ENCODE measurements around the gene TNFAIP8.
"Not testable (repeated sequence)": the region's sequence is repeated elsewhere in the genome, so short reads cannot be mapped to it uniquely, and the experiment has no call there.

TNFAIP8 gene

DNA sequence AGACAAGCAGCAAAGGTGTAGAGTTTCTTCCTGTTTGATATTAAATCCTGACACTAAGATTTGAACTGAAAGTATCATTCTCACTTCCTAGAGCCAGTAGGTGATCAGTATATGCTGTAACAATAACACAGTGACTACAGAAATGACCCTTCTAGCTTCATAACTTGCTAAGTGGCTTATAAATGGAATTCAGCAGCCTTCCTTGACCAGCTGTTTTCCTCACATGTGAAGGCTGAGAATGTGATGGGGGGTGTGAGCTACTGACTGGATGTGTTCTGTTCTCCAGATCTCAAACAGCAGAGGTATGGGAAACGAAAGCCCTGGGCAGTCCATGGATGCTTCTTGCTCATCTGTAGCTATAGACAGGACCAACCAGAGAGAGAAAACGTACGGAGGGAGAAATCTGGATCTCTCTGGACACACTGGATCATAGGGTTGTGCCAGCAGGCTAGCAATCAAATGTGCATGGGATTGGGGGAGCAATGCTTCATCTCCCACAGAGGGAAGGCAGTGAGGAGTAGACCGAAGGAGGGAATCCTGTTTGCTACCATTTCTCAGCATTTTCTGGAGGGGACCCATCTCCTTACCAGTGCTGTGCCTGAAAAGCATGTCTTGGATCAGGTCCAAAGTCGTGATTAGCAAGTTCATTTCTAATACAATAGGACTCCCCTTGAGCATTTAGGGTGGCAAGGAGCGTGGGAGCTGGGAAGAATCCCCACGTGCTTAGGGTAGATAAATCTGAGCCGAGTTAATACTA is 39.4 kb downstream of the TNFAIP8 start:
- DNase-seq (ENCODE audit: low spot score), result no peak

DNA sequence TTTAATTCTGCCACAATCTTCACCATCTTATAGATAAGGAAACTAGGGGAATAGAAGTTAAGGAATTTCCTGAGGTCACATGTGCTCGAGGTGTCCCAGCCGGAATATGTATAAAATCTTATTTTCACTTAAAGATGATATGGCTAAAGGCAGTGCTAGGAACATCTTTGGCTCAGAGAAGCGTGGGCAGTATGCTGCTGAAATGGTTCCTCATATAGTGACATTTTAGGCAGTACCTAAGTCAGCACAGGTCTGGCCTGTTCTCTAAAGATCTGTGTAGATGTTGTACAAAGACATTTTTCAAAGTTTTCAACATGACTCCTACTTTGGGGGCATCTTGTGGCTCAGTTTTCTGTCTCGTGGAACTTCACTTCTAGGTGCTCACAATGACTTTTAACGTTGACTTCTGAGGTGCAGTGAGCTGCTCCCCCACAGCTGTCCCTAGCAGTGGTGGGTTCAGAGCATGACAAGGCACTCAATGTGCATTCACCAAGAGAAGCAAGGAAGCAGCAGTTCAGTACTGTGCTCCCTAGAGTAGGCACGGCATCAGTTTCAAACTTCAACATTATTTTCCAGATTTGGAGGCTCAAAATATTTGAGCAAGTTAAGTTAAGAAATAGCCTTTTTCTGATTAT is 40.3 kb downstream of the TNFAIP8 start:
- no peak for DNase-seq (ENCODE audit: low spot score)

DNA sequence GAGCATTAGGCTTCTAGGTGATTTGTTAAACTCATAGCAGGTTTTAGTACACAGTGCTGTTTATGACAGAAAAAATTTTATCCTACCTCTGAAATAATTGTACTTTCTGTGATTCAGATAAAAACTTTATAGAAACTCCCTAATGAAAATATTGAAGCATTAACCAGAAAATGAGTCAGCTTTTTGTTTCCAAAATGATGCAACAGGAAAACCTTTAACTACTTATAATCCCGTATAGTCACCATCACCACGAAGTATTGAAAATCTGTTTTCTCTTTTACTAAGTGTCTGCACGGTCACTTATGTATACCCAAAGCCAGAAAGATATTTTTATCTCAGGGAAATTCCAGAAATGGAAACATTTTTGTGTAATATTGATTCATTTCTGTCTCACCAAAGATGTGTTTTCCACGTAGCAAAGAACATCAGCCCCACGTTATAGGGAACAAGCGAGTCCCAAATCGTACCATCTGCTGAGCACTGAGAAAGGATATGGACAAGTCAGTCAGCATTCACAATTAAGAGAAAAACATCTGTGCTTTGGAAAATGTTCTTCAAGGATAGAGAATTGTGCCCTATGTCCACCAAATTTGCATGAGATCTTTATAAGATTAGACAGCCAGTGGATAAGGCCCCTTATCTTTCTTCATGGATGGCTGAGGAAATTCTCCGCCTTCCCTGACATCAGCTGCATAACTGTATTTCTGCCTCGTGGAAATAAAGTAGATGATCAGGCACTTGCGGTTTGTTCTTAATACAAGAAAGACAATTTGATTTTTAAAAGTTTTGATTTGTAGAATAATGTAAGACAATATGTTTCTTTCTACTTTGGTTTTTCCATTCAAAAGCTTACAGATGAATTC is 41.9 kb downstream of the TNFAIP8 start:
- DNase-seq (ENCODE audit: low spot score), result no peak

DNA sequence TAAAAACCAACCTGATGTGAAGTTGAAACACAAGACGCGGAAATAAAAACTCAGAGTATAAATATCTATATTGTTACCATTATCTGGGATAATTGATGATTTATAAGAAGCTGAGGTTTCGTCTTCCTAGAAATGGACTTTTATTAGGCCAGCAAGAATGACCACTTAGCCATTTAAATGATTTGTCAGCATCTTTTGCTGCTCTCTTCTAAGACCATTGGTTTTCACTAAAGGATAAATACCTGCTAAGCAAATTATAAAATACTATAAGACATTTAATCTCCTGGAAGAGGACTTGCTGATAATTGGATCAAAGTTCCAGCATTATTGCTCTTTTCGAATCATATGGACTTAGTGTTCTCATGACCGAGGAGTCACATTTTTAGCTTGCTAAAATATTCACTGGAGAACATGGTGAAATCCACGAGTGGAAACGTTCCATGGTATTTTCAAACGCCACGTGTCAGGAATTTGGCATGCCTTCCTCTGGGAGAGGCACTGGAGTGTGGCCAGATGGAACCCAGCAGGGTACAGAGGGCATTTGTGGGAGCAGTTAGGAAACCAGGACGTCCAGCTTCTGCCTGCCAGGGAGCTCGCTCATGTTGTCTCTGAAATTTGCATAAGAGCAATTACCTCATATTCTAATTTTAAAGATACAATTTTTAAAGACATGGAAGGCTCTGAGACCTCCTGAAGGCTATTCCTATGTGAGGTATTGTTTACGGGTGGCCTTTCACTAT is 43.1 kb downstream of the TNFAIP8 start:
- DNase-seq (ENCODE audit: low spot score), result no peak

DNA sequence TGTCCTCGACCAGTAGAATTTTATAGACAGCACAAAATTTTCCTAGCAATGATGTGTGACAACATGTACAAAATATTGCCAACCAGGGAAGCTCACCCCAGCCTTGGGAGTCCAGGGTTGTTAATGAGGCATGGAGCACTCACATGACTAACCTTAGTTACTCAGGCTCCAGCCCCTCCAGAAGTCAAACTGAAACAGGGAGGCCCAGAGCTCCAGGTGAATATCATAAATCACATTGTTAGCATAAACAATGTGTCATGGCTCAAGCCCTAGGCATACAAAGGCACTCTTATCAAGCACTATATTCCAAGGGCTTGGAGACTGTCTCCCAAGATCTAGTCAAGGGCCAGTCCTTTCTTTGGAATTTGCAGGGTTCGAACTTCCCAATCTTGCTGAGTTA is 44.4 kb downstream of the TNFAIP8 start:
- no peak for DNase-seq (ENCODE audit: low spot score)

DNA sequence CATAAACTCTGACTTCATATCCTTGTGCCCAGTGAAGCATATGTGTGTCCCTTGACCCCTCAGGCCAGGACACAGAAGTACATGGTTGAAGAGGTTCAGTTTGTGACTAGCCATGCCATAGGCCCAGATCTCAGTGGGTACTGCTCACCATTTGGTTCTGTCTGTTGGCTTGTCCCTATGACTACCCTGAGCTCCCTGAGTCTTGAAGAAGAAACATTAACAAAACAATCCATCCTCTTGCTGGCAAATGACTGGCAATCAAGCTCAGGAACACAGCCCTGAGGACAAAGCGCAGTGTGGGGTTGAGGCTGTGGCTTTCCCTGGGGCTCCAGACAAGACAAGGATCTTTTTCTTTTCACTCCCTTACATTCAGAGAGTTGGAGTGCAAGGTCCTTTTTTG is 46.3 kb downstream of the TNFAIP8 start:
- DNase-seq (ENCODE audit: low spot score), result no peak

DNA sequence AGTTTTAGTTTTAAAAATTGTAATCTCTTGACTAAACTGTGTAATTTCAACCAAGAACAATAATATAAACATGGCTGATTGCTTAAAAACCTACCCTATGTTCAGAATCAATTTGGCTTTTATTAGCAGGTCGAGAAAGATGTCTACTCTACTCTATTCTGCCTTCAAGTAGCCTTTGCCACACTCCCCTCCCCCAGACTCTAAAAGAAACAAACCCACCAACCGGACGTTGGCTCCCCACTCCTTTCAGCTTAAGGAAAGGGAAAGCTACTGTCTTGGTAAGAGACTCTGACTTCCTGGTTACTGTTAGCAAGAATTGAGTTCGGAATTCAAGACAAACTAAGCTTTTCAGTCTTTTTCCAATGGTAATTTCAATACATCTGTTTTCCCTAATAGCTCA is 46.7 kb downstream of the TNFAIP8 start:
- DNase-seq (ENCODE audit: low spot score), result no peak

DNA sequence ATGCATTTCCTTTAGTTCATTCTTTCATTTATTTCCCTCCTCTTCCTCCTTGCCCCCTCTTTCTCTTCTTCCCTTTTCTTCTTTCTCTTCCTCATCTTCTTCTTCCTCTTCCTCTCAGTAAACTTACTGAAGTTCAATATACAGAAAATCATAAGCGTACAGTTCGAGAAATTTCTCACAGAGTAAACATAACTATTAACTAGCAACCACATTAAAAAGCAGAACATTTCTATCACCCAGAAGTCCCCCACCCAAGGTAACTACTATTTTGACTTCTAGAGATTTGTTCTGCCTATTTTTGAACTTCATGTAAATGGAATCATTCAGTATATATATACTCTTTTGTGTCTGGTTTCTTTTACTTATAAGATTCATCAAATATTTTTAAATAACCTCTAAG is 48.2 kb downstream of the TNFAIP8 start:
- DNase-seq (ENCODE audit: low spot score), result no peak

DNA sequence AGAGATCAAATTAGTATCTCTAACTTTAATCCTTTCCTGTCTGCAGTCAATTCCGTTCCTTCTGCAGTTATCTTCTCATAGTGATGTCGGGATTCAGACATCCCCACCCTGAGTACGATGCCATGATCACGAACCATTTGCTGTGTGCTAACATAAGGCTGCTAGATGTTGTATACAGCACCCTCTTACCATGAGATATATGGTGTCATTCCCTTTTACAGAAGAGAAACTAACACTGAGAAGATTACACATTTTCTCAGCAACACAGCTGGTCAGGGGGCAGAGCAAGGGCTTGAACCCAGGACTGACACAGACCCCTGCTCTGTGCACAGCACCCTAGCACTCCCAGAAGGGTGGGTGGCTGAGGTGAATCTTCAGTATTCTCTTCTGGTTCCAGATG is 49.6 kb downstream of the TNFAIP8 start:
- no peak for DNase-seq (ENCODE audit: low spot score)

DNA sequence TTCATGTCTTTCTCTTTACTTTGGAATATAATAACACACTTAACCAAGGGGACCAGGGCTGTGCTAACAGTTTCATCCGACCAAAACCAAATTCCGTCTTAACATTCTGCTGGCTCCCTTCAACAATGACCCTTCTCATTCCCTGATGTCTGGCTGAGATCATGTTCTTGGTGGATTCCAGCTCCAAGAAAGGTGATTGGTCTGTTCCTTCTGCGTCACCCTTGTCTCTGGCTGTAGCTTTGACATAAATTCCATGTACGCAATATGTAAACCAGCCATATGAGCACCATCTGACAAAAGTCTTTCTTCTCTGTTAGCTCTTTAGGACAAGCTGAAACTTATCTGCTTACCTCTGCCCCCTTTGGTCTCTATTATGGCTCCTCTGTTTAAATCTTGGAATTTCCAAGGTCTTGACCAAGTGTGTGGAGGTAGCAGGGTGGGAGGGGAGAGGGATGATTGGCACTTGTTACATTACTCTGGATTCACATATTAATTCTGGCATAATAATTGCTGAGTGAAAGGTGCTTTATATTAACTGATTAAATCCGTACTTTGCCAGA is 50.8 kb downstream of the TNFAIP8 start:
- no peak for DNase-seq (ENCODE audit: low spot score)

DNA sequence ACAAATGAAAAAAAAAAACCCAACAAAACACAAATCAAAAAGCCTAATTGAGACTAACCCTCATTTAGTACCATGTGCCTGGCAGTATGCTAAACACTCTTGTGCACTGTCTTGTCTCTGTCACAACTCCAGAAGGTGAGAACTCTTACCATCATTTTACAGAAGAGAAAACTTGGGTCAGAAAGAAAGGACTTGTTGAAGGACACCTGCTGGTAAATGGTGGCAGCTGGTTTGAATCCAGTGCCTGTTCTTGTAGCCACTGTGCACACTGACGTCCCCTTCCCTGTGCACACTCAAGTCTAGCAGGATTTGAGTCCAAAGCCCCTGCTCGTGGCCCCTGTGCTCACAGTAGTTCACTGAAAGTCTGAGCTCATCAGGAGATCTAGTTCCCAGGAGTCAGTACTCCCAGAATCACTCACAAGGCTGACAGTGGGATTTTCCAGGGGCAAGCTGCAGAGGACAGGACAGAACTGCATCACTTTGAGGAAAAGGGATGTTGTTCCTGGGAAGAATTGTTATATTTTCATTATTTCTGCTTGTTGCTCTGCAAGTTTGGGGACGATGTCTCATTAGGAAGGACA is 53.5 kb downstream of the TNFAIP8 start:
- no peak for DNase-seq (ENCODE audit: low spot score)

DNA sequence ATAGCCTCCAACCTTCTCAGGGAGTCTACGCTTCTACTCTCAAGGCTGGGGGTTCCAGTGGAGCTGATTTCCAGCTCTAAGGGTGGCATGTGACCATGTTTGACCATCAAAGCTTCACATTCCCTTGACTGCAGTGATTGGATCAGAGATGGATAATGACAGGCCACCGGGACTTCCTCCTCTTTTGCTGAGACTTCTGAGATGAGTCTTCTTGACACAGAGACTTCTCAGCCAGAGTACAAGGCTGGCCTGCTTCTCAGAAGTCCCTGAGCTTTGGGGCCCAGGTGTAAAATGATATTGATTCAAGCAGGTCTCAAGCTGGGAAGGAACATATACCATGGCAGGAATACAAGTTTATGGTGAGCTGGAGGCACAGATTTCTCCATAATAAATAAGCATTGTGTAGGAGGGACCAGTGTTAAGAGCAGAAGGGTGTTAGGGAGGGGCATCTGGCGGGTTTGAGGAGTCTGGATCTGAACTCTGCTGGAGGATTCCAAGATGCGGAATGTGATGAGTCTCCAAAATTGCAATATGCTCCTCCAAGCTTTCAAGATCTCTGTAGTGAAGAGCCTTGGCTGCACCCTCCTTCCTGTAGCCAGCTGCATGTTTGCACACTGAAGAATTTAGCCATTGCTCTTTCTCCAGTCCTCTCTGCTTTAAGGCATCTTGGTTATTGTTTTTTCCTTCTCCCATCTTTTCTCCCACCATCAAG is 54.8 kb downstream of the TNFAIP8 start:
- DNase-seq (ENCODE audit: low spot score), result no peak

DNA sequence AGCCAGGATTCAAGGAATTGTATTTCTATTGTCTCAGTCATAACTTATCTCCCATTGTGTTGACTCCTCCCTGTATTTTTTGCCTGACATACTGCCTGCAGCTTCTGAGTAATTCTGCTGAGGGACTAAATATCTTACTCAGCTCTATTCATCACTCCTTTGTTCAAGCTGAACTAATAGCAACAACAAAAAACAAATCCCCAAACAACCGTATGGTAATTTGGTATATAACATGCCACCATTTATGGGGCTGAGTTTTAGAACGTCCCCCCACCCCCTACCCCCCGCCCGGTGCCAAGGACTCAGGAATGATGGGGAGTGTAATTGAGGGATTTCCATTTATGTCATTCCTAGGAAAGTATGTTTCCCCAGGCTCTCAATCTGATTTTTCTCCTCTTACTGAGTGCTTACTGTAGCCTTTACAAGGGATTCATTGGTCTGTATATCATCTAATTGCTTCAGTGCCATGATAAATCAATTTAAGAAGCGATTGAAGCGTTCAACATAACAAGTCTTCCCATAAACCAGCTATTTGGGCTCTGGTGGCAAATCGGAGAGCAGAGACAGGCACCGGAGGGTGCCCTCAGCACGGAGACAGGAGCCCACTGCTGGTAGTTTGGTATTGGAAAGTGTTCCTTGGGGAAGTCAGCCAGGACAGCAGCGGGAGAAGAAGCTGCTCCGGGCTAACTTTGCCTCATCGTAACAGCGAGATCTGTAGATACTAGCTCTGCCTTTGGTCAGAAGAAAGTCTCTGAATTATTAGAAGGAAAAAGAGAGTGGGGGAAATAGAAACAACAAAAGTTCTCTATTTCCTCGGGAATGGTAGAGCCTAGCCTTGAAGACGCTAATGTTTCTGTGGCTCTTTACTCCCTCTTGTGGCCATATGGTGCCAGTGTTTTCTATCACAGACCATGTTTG is 55.8 kb downstream of the TNFAIP8 start:
- DNase-seq (ENCODE audit: low spot score), result peak; percentile 61

DNA sequence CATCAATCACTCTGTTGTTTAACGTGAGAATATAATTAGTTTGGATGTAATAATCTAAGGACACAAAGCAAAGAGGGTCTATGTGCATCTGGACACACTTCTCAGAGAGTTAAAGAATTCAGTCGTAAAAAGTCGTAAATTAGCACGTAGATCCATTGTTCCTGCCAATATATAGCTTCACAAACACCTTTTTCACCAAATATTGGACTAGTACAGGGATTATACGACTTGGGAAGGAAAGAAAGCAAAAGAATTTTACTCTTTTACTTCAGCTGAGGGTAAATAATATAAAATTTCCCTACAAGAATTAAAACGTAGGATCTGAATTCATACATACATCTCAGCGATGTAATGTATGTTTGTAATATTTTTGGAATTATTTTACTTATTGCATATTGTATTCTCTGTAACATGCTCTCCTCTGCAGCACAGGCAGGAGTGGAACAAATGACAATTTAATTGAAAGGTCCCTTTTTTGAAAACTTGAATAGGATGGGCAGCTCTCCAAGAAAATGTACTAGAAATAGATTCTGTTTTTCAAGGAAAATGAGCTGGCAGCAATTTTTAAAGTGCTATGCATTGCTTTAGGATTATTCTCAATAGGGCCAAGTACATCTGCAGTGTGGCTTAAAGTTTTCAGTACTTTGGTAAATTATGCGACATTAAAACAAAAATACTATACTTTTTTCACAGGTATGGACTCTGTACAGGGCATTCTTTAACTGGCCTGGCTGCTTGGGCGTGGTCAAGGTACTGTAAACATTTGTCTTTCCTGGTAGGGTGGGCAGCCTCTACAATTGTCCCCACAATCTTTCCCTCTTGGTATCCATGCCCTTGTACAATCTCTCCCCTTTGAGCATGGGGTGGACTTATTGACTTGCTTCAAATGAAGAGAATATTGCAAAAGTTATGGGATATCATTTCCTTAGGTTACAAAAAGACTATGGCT is 56.7 kb downstream of the TNFAIP8 start:
- DNase-seq (ENCODE audit: low spot score), result no peak

DNA sequence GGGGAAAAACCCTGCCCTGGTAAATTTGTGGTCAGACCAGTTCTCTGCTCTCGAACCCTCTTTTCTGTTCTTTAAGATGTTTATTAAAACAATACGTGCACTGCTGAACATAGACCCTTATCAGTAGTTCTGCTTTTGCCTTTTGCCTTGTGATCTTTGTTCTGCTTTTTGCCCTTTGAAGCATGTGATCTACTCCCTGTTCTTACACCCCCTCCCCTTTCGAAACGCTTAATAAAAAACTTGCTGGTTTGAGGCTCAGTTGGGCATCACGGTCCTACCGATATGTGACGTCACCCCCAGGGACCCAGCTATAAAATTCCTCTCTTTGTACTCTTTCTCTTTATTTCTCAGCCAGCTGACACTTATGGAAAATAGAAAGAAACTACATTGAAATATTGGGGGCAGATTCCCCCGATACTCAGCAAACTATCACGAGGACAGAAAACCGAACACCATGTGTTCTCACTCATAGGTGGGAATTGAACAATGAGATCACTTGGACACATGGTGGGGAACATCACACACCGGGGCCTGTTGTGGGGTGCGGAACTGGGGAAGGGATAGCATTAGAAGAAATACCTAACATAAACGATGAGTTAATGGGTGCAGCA is 58.4 kb downstream of the TNFAIP8 start:
- not testable (repeated sequence) for DNase-seq (ENCODE audit: low spot score)

DNA sequence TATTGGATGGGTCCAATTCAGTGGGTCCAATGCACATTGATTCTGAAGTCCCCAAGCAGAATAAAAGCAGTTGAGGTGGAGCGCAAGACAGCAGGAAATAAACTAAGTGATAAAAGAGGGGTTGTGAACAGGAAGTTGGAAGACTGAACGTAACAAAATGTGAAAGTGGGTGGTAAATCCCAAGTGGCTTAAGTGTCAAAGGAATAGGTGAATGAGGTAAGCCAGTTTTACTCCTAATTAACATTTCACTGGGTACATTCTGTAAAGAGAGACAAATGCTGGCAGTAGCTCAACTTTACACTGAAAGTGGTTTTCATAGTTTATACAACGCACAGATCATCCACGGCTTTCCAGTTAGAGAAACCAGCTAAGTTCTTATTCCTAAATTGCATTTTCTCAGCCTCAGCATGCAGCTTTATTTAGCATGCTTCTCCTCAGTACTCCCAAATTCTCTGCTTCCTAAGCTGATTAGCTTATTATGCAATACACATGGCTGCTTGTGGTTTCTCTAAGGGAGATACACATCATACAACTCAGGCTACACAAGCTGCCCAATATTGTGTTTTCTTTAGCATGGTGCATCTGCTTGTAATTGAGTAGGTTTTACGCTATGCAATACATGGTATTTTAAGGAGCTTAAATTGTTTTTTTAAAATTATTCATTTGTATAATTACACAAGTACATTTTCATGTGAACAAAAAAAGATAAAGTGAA is 62.2 kb downstream of the TNFAIP8 start:
- no peak for DNase-seq (ENCODE audit: low spot score)

DNA sequence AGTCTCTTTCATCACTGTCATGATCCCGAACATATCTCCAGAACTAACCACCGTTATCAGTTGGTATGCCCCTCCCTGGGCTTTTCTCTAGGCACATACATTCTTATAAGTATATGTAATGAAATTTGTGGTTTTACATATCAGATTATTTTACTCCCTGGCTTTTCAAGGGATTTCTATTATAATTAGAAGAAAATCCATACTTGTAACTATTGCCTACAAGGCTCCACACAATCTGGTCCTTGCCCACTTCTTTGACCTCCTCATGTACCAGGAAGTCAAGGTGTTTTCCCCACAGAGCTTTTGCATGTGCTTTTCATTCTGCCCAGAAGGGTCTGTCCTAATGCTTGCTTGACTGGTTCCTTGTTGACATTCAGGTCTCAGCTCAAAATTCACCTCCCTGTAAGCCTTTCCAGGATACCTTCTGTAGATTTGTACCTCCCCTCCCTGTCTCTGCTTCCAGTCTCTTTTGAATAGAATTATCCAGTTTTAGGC is 62.8 kb downstream of the TNFAIP8 start:
- no peak for DNase-seq (ENCODE audit: low spot score)

Measured in AG08396 (cell line).